HFFc6 (cell line): ENCODE measurements around the gene TMEM121B. TPM values are rescaled to one million over a fixed set of nuclear protein-coding genes. Genes with fewer than 3 reads are reported as not detected.
"Not testable (repeated sequence)": the region's sequence is repeated elsewhere in the genome, so short reads cannot be mapped to it uniquely, and the experiment has no call there.

Source experiments
- DNase-seq: peaks from one replicate; pipeline ENCODE4 v3.0.0-alpha.2; 2018
- H3K27ac Mint-ChIP-seq: 2 replicates; pipeline ENCODE4 v1.8.0; 2020; ENCODE audit warnings: mild to moderate bottlenecking, mixed read lengths
- H3K27me3 Mint-ChIP-seq: 2 replicates; pipeline ENCODE4 v1.8.0; 2021; ENCODE audit warnings: mild to moderate bottlenecking, moderate library complexity, mixed read lengths; ENCODE audit not compliant: insufficient read depth
- H3K36me3 Mint-ChIP-seq: 2 replicates; pipeline ENCODE4 v1.8.0; 2021; ENCODE audit warnings: low read depth, mixed read lengths
- H3K4me1 Mint-ChIP-seq: 2 replicates; pipeline ENCODE4 v1.8.0; 2020; ENCODE audit warnings: low read depth, mixed read lengths
- H3K4me3 Mint-ChIP-seq: 2 replicates; pipeline ENCODE4 v1.8.0; 2020; ENCODE audit warnings: mild to moderate bottlenecking, moderate library complexity, mixed read lengths
- H3K9me3 Mint-ChIP-seq: 2 replicates; pipeline ENCODE4 v1.8.0; 2020; ENCODE audit warnings: mild to moderate bottlenecking, mixed read lengths
- CTCF ChIP-seq: fragments of 200-600 bp; sonication (generic); IDR thresholded peaks from 2 replicates; pipeline ENCODE4 v1.5.0; 2021; ENCODE audit warnings: antibody characterized with exemption, mild to moderate bottlenecking
- total RNA-seq, 6 experiments: library from RNA; stranded (reverse); fragmentation: NEBNext Ultra II Directional; extraction: Animal tissue kit (Norgen Biotek cat#: 25700); gene quantifications; 2 replicates in 1 of 6; 3 replicates in 5 of 6; pipeline ENCODE4 v1.2.3, GENCODE V29; 2021

TMEM121B gene
- total RNA-seq, 6 experiments from 2014 or later = 0.05 to 0.11 (median 0.07) TPM

DNA sequence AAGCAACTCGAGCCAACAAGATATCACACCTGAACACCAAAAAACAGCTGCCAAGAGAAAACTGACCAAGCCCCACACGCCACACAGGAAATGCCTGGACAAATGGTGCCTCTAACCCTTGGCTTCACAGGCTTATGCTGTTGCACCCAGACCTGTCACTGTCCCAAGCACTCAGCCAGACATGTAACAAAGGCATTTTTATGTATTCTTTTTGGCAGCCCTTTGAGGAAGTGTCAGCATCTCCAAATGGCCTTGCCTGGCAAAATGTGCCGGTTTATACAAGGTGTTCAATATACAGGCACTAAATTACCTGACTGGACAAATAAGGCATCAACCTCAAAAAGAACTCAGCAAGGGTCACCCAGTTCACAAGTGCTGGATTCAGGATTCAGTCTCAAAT lies 31.8 kb upstream of the TMEM121B start:
- no peak for TF ChIP-seq CTCF
- Mint-ChIP-seq H3K4me1 (peaks cover 30% of the 10 kb centered on the region), H3K9me3 (no peaks in the 10 kb centered on the region), H3K27ac (no peak overlapping the region), H3K36me3 (peaks cover 6% of the 10 kb centered on the region; the same call in 1 of the 2 replicates), H3K4me3 (no peak overlapping the region), H3K27me3 (no peaks in the 10 kb centered on the region)
- no peak for DNase-seq

DNA sequence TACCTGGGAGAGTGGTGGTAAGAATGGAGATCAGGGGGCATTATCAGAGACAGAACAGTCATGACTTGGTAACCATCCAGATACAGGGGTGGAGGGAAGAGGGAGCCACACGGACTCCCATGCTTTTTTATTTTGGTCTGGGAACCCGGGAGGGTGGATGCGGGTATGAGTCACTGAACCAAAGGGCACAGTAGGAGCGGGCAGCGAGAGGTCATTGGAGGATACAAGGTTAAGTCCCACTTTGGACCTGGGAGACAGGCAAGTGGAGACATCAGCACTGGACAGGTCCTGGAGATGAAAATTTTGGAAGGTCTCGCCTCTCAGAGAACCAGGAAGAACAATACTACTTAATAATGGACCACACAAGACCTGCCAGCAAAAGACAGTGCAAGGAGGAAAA lies 31.2 kb upstream of the TMEM121B start:
- no peaks in the 10 kb centered on the region for H3K9me3 Mint-ChIP-seq
- peaks cover 12% of the 10 kb centered on the region for H3K36me3 Mint-ChIP-seq
- no peak overlapping the region for H3K27ac Mint-ChIP-seq
- no peak for DNase-seq
- peaks cover 30% of the 10 kb centered on the region for H3K4me1 Mint-ChIP-seq
- H3K4me3 Mint-ChIP-seq = no peak overlapping the region
- H3K27me3 Mint-ChIP-seq = no peaks in the 10 kb centered on the region
- no peak for TF ChIP-seq CTCF

- Mint-ChIP-seq H3K27ac (no peak overlapping the region), H3K4me3 (no peak overlapping the region), H3K9me3 (no peaks in the 10 kb centered on the region), H3K4me1 (peaks cover 17% of the 10 kb centered on the region), H3K36me3 (peaks cover 7% of the 10 kb centered on the region), H3K27me3 (no peaks in the 10 kb centered on the region)
- no peak for DNase-seq
- TF ChIP-seq CTCF = no peak
Observed at GRCh38 chr22:17149076-17149815, 28.1 kb upstream of the TMEM121B start.

DNA sequence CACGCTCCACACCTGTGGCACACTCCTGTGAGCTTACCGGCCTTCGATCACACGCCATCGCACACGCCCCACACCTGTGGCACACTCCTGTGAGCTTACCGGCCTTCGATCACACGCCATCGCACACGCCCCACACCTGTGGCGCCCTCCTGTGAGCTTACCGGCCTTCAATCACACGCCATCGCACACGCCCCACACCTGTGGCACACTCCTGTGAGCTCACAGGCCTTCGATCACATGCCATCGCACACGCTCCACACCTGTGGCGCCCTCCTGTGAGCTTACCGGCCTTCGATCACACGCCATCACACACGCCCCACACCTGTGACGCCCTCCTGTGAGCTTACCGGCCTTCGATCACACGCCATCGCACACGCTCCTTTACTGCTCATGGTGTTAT lies 26.3 kb upstream of the TMEM121B start:
- not testable (repeated sequence) for H3K27me3 Mint-ChIP-seq, DNase-seq, H3K36me3 Mint-ChIP-seq, H3K4me3 Mint-ChIP-seq, H3K9me3 Mint-ChIP-seq, H3K27ac Mint-ChIP-seq
- peaks cover 16% of the 10 kb centered on the region for H3K4me1 Mint-ChIP-seq

DNA sequence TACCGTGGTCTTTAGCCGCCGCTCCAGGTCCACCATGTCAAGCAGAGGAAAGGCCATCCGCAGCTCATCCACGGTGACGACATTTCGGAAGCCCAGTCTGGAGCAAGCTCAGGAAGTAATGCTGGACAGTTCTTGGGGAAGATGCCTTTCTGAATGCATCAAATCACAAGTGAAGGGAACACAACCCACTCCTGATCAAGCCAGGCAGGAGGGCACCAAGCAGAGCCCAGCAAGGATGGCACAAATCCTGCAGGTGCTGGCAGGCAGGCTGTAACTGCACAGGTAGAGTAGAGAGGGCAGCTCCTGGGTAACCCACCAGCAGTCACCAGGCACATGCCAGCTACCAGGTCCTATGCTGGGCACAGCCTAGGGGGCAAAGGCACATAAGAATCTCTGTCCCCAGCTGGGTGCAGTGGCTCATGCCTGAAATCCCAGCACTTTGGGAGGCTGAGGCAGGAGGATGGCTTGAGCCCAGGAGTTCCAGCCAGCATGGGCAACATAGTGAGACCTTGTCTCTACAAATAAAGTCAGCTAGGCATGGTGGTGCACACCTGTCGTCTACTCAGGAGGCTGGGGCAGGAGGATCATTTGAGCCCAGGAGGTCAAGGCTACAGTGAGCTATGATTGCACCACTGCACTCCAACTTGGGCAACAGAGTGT lies 24.0 kb upstream of the TMEM121B start:
- Mint-ChIP-seq H3K36me3 (peaks cover 11% of the 10 kb centered on the region), H3K4me3 (no peak overlapping the region), H3K27me3 (no peaks in the 10 kb centered on the region), H3K4me1 (no peaks in the 10 kb centered on the region), H3K9me3 (no peaks in the 10 kb centered on the region), H3K27ac (no peak overlapping the region)
- TF ChIP-seq CTCF = no peak
- no peak for DNase-seq

DNA sequence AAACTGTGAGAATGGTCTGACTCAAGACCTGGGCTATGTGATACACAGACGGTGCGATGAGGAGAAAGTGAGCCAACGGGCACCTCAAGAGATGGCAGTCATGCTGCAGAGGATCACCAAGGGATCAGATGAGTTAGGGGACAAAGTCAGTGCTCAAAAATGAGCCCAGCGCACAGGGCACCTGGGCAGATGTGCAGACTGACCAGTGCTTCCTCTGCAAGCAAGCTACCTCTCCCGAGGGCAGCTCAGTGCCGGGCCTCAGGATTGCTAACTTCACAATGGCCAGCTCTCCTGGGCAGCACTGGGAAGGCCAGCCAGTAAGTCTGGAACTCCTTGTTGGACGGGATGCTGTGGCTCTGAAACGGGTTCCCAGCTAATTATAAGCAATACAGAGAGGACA lies 22.7 kb upstream of the TMEM121B start:
- TF ChIP-seq CTCF = no peak
- no peaks in the 10 kb centered on the region for H3K27me3 Mint-ChIP-seq
- no peaks in the 10 kb centered on the region for H3K4me1 Mint-ChIP-seq
- no peak for DNase-seq
- peaks cover 11% of the 10 kb centered on the region for H3K36me3 Mint-ChIP-seq
- no peak overlapping the region for H3K27ac Mint-ChIP-seq
- no peak overlapping the region for H3K4me3 Mint-ChIP-seq
- no peaks in the 10 kb centered on the region for H3K9me3 Mint-ChIP-seq
